Vagina (tissue), 2 donors: ENCODE measurements around the gene SLC19A1. TPM values are rescaled to one million over a fixed set of nuclear protein-coding genes. Genes with fewer than 3 reads are reported as not detected.

ENCODE experiments used
- DNase-seq, 2 donors: peaks; one replicate each; pipeline ENCODE4 v3.0.0-alpha.2; 2017; ENCODE audit errors: extremely low spot score in 2 of 2
- H3K27ac ChIP-seq: fragments of 200-600 bp; sonication (generic); one replicate; pipeline ENCODE4 v1.5.1; 2019
- H3K27me3 ChIP-seq: fragments of 200-600 bp; sonication (generic); one replicate; pipeline ENCODE4 v1.5.1; 2019
- H3K36me3 ChIP-seq, 2 donors: fragments of 200-600 bp; sonication (generic); one replicate each; pipeline ENCODE4 v1.5.1; 2017 to 2019
- H3K4me1 ChIP-seq: fragments of 200-600 bp; sonication (generic); one replicate; pipeline ENCODE4 v1.5.1; 2019
- H3K4me3 ChIP-seq, 2 donors: fragments of 200-600 bp; sonication (generic); 1 replicate in 1 of 2; 2 replicates in 1 of 2; pipeline ENCODE4 v1.5.1; 2016 to 2019
- H3K9me3 ChIP-seq: fragments of 200-600 bp; sonication (generic); one replicate; pipeline ENCODE4 v1.5.1; 2019
- CTCF ChIP-seq, 3 experiments: fragments of 450-650 bp in 2 of 3; fragments of 200-600 bp in 1 of 3; sonication (generic) in 1 of 3; IDR thresholded peaks; one replicate each; pipeline ENCODE4 v1.5.1; 2017 to 2019; ENCODE audit warnings: antibody characterized with exemption in 3 of 3, mild to moderate bottlenecking in 2 of 3, moderate library complexity in 2 of 3
- POLR2A ChIP-seq, 2 donors: fragments of 450-650 bp; IDR thresholded peaks; one replicate each; pipeline ENCODE4 v1.6.1; 2017; ENCODE audit warnings: antibody characterized with exemption in 2 of 2, mild to moderate bottlenecking in 2 of 2, moderate library complexity in 2 of 2
- POLR2AphosphoS5 ChIP-seq, 2 donors: sonication (generic); formaldehyde crosslinking; IDR thresholded peaks; one replicate each; pipeline ENCODE4 v1.9.0; 2017; ENCODE audit warnings: antibody characterized with exemption in 2 of 2, mild to moderate bottlenecking in 2 of 2, low read depth in 1 of 2; ENCODE audit not compliant: insufficient read depth in 1 of 2
- intact Hi-C: fragments of 100-400 bp; cut with DNase I; formaldehyde crosslinking; loops from one replicate; pipeline ENCODE4 v1.15.1; 2023
- total RNA-seq: library from RNA; depleted of rRNA; stranded (reverse); fragments of >200 nt; gene quantifications from one replicate; pipeline ENCODE4 v1.2.3, GENCODE V29; 2016

The SLC19A1 gene
- total RNA-seq, 1 donor from 2014 or later = 4.9 TPM

- no peak overlapping the region for H3K27ac ChIP-seq
- peaks cover 0 to 13% of the 10 kb centered on the region in 2 donors for H3K36me3 ChIP-seq
- intact Hi-C loops = no loop called here
- no peak for TF ChIP-seq POLR2A (IDR thresholded peaks at IDR 0.05)
- H3K27me3 ChIP-seq = no peaks in the 10 kb centered on the region
- H3K4me1 ChIP-seq = no peaks in the 10 kb centered on the region
- H3K4me3 ChIP-seq = no peak overlapping the region
- H3K9me3 ChIP-seq = peaks cover 22% of the 10 kb centered on the region
- no peak for DNase-seq
These were observed 26.1 kb downstream of the SLC19A1 start for GRCh38 chr21:45516071-45516670.

GRCh38 chr21:45515241-45516061, 26.8 kb downstream of the SLC19A1 start:
- Histone ChIP-seq H3K27ac (no peak overlapping the region), H3K4me3 (no peak overlapping the region), H3K4me1 (no peaks in the 10 kb centered on the region), H3K36me3 (peaks cover 0 to 17% of the 10 kb centered on the region in 2 donors), H3K27me3 (no peaks in the 10 kb centered on the region), H3K9me3 (peaks cover 17% of the 10 kb centered on the region)
- no peak for TF ChIP-seq POLR2A (IDR thresholded peaks at IDR 0.05)
- TF ChIP-seq POLR2AphosphoS5 (IDR thresholded peaks at IDR 0.05; ENCODE audit: insufficient read depth in 1 of 2, low read depth in 1 of 2) = no peak
- no peak for TF ChIP-seq CTCF (IDR thresholded peaks at IDR 0.05)
- intact Hi-C loops = no loop called here
- DNase-seq = no peak

GRCh38 chr21:45514311-45515021, 27.8 kb downstream of the SLC19A1 start:
- TF ChIP-seq POLR2A (IDR thresholded peaks at IDR 0.05) (no peak), CTCF (IDR thresholded peaks at IDR 0.05) (no peak), POLR2AphosphoS5 (IDR thresholded peaks at IDR 0.05; ENCODE audit: insufficient read depth in 1 of 2, low read depth in 1 of 2) (no peak)
- Histone ChIP-seq H3K4me3 (no peak overlapping the region), H3K9me3 (peaks cover 10% of the 10 kb centered on the region), H3K36me3 (peaks cover 0 to 19% of the 10 kb centered on the region in 2 donors), H3K27me3 (no peaks in the 10 kb centered on the region), H3K27ac (no peak overlapping the region), H3K4me1 (no peaks in the 10 kb centered on the region)
- intact Hi-C loops = no loop called here
- DNase-seq = no peak

GRCh38 chr21:45513741-45514310, 28.4 kb downstream of the SLC19A1 start:
- H3K27me3 ChIP-seq = no peaks in the 10 kb centered on the region
- intact Hi-C loops = no loop called here
- H3K4me1 ChIP-seq = no peaks in the 10 kb centered on the region
- TF ChIP-seq POLR2AphosphoS5 (IDR thresholded peaks at IDR 0.05; ENCODE audit: insufficient read depth in 1 of 2, low read depth in 1 of 2) (no peak), POLR2A (IDR thresholded peaks at IDR 0.05) (no peak), CTCF (IDR thresholded peaks at IDR 0.05) (no peak)
- no peak overlapping the region for H3K4me3 ChIP-seq
- no peak for DNase-seq
- H3K27ac ChIP-seq = no peak overlapping the region
- H3K9me3 ChIP-seq = peaks cover 7% of the 10 kb centered on the region
- peaks cover 0 to 19% of the 10 kb centered on the region in 2 donors for H3K36me3 ChIP-seq

- H3K4me3 ChIP-seq = no peak overlapping the region
- TF ChIP-seq POLR2A (IDR thresholded peaks at IDR 0.05) = no peak
- TF ChIP-seq POLR2AphosphoS5 (IDR thresholded peaks at IDR 0.05; ENCODE audit: insufficient read depth in 1 of 2, low read depth in 1 of 2) = no peak
- TF ChIP-seq CTCF (IDR thresholded peaks at IDR 0.05) = no peak
- peaks cover under 1% of the 10 kb centered on the region for H3K9me3 ChIP-seq
- intact Hi-C loops = no loop called here
- H3K36me3 ChIP-seq = peaks cover 0 to 19% of the 10 kb centered on the region in 2 donors
- DNase-seq = no peak
- H3K27ac ChIP-seq = no peak overlapping the region
- no peaks in the 10 kb centered on the region for H3K27me3 ChIP-seq
- H3K4me1 ChIP-seq = no peaks in the 10 kb centered on the region
These were observed 29.1 kb downstream of the SLC19A1 start for GRCh38 chr21:45513003-45513717.
